ENCODE data around the gene KCNH1.

The KCNH1 gene

GRCh38 chr1:211133836-211134669, at the start of gene KCNH1:
TSS of gene KCNH1 (minus strand) at chr1:211134148. CDS start at chr1:211133945, 203 bp downstream.
- DNase-seq, result peak; percentile 76

GRCh38 chr1:211182746-211183145, 48.8 kb upstream of the KCNH1 start:
- no peak for DNase-seq

- no peak for DNase-seq
Measured at GRCh38 chr1:211174375-211174774, 40.4 kb upstream of the KCNH1 start.

DNA sequence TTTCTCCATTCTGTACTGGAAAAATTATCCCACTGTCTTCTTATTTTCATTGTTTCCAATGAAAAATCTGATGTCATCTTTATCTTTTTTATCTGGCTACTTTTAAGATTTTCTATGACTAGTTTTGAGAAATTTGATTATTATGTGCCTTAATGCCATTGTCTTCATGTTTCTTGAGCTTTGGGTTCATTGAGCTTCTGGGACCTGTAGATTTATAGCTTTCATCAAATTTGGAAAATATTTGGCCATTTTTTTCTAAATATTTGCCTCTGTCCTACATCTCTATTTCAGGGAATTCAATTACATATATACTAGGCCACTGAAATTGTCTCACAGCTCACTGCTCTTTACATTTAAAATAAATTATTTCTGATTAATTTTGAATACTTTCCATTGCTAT, 38.7 kb upstream of the KCNH1 start:
- DNase-seq, result no peak

- no peak for DNase-seq
Measured at GRCh38 chr1:211169353-211169752, 35.4 kb upstream of the KCNH1 start.

DNA sequence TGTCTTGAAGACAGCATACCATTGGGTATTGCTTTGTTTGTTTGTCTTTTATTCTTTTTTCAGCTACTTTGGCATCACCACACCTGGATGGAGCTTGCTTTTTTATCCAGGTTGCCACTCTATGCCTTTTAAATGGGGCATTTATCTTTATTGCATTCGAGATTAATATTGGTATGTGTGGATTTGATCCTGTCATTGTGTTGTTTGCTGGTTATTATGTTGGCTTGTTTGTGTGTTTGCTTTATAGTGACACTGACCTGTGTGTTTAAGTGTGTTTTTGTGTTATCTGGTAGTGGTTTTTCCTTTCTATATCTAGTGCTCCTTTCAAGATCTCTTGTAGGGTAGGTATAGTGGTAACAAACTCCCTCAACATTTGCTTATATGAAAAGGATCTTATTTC, 24.9 kb upstream of the KCNH1 start:
- no peak for DNase-seq

- no peak for DNase-seq
Measured at GRCh38 chr1:211155040-211155439, 21.1 kb upstream of the KCNH1 start.

- no peak for DNase-seq
Measured at GRCh38 chr1:211153932-211154331, 20.0 kb upstream of the KCNH1 start.

DNA sequence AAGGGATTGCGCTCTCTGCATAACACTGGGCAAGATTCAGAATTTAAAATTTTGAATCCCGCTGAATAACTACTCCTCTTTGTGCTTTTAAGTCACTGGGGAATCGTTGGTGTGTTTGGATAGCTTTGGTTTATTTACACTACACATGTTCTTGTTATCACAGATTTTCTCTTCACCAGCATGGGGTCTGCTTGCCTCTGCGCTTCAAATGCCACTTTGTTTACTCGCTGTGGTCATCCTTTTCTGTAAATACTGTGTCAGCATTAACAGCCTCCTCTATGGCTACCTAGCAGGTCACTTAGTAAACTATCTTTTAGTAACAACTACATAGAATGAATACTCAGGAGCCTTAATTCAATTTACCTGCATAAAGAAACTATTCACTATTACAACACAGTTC, 14.4 kb upstream of the KCNH1 start:
- DNase-seq, result no peak

DNA sequence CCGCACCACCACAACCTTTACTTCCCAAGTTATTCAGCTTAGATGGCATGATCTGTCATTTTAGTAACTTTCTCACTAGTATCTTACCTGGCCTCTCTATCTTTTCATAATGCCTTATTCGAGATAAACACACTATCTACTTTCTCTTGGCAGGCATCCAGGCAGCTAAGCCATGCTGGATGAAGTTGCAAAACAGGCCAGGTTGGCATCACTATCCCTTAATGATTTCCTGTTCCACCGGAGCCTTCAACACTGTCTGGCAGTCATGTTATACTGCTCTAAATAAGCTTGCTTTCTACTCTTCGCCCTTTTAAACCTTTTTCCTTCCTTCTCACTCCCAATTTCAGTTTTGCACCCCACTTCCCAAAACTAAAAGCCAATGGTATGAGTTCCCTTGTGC, 12.0 kb upstream of the KCNH1 start:
- DNase-seq, result peak; percentile 61

GRCh38 chr1:211135342-211135950, 1.5 kb upstream of the KCNH1 start:
- peak; percentile 17 for DNase-seq

GRCh38 chr1:211133393-211133835, 534 bp downstream of the KCNH1 start:
- no peak for DNase-seq

GRCh38 chr1:211132721-211133392, 1.1 kb downstream of the KCNH1 start:
- no peak for DNase-seq

- DNase-seq, result no peak
Measured at GRCh38 chr1:211129776-211130175, 4.2 kb downstream of the KCNH1 start.

DNA sequence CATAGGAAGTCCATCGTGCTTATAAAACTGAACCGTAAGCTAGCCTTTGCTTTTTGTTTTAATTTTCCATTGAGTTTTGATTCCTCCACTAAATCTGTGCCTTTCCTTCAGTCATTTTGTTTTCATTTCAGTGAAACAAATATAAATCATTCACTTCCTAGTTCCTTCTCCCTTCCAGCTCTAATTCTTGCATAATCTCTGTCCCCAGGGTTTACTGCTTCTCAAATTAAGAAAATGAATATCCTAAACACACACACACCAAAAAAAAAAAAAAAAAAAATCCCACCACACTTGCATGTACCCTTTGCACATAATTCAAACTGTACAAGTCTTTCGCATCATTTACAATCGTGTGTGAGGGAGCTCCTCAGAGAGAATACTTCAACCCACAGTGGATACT, 6.8 kb downstream of the KCNH1 start:
- no peak for DNase-seq

DNA sequence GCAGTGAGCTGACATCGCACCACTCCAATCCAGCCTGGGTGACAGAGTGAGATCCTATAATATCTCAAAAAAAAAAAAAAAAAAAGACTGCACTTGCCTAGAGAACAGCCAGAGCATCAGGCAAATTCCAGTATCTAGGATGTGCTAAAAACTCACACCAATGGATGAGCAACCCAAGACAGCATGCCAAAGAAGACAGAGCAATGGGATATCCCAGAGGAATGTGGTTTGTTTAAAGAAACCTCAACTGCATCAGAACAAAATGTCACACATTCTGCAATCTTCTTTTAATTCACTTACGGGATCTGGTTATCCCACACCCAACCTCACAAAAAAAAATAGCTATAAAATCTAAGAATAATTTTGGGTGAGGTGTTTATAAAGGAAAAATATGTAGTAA, 7.3 kb downstream of the KCNH1 start:
- DNase-seq, result no peak

DNA sequence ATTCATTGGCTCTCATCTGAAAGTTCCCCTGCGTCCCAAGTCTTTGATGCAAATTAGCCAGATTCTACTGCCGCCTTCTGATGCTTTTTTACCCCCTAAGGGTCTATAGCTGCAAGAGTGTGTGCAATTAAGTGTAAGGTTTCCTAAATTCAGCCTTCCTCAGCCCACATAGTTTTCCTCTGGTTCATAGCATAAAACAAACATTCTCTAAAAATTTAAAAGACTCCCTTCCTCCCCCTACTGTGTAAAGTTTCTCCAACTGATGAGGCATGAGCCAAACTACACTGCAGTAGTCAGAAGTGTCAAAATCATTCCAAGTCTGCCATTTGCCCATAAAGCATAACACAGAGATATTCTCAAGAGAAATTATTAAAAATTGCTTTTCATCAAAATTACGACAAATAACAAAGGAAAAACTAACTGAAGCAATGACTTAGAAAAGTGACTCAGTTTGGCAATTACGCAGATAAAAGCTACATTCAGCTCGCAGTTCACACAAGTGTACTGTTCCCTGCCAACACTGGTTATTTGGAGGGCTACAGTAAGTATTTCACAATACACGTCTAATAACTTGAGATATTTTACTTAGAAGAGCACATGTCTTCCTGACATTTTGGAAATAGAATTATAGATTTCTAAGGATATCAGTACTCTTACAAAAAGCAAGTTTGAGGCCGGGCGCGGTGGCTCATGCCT, 15.4 kb downstream of the KCNH1 start:
- DNase-seq, result no peak

- DNase-seq, result no peak
Measured at GRCh38 chr1:211114446-211114845, 19.5 kb downstream of the KCNH1 start.

GRCh38 chr1:211113566-211113965, 20.4 kb downstream of the KCNH1 start:
- DNase-seq, result no peak

DNA sequence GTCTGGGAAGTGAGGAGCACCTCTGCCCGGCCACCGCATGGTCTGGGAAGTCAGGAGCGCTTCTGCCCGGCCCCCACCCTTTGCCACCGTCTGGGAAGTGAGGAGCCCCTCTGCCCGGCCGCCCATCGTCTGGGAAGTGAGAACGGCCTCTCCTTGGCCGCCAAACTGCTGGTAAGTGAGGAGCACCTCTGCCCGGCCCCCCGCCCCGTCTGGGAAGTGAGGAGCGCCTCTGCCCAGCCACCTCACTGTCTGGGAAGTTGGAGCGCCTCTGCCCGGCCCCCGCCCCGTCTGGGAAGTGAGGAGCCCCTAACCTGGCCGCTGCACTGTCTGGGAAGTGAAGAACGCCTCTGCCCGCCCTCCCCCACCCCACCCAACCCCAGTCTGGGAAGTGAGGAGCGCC, 22.6 kb downstream of the KCNH1 start:
- DNase-seq, result no peak

GRCh38 chr1:211101481-211101880, 32.5 kb downstream of the KCNH1 start:
- no peak for DNase-seq

DNA sequence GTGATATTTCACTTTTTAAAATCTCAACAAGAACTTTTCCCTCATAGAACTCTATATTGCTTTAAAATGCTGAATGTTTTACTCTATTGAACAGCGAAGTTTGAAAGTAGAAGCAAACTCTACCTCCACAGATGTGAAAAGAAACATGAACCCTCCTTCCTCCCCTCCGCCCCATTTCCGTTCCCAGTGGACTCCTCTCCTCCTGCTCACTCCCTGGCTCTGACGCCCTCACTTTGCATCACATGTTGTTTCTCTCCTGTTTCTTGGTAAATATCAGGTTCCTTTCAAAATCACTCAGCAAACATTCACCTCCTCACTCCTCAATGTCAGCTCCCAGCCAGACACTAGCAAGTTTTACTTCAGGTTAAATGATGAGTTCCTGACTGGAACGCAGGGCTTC, 34.6 kb downstream of the KCNH1 start:
- no peak for DNase-seq

GRCh38 chr1:211095381-211095780, 38.6 kb downstream of the KCNH1 start:
- no peak for DNase-seq

All from NCI-H2029 (cell line).